HTR-8/SVneo (cell line): ENCODE measurements around the gene ANKRD52.
"Not testable (repeated sequence)": the region's sequence is repeated elsewhere in the genome, so short reads cannot be mapped to it uniquely, and the experiment has no call there.

Experiments
- DNase-seq: peaks from one replicate; pipeline ENCODE4 v3.0.0; 2011; ENCODE audit warnings: low spot score, mixed read lengths; ENCODE audit not compliant: insufficient read length
- FAIRE-seq: peaks from 2 replicates; lab custom pipeline; 2011; peaks lifted over from hg19 to GRCh38; lab: Jason Lieb, UNC

Gene ANKRD52

GRCh38 chr12:56258068-56258819, at the start of gene ANKRD52:
TSS of gene ANKRD52 (minus strand) at chr12:56258384. CDS start at chr12:56258269, 115 bp downstream.
- FAIRE-seq, result peak; percentile 9
- peak; percentile 82 for DNase-seq

GRCh38 chr12:56307221-56307965, 49.2 kb upstream of the ANKRD52 start:
- DNase-seq (no peak), FAIRE-seq (no peak)

GRCh38 chr12:56304872-56305590, 46.8 kb upstream of the ANKRD52 start:
- DNase-seq, result no peak
- FAIRE-seq, result no peak

GRCh38 chr12:56304276-56304675, 46.1 kb upstream of the ANKRD52 start:
- FAIRE-seq, result no peak
- DNase-seq, result no peak

GRCh38 chr12:56300644-56301464, 42.7 kb upstream of the ANKRD52 start:
- no peak for DNase-seq
- FAIRE-seq, result no peak

- FAIRE-seq, result no peak
- peak; percentile 96 for DNase-seq
Observed at GRCh38 chr12:56299853-56300643, 41.9 kb upstream of the ANKRD52 start, which contains the start of gene CS. TSS of gene CS (minus strand) at chr12:56300330. CDS start at chr12:56300201, 129 bp downstream.

GRCh38 chr12:56299308-56299852, 41.2 kb upstream of the ANKRD52 start:
- FAIRE-seq (no peak), DNase-seq (no peak)

- no peak for FAIRE-seq
- DNase-seq, result no peak
Observed at GRCh38 chr12:56298828-56299227, 40.6 kb upstream of the ANKRD52 start.

GRCh38 chr12:56297400-56297799, 39.2 kb upstream of the ANKRD52 start:
- DNase-seq (no peak), FAIRE-seq (no peak)

GRCh38 chr12:56296295-56296694, 38.1 kb upstream of the ANKRD52 start:
- no peak for DNase-seq
- no peak for FAIRE-seq

GRCh38 chr12:56293795-56294194, 35.6 kb upstream of the ANKRD52 start:
- DNase-seq (no peak), FAIRE-seq (no peak)

GRCh38 chr12:56288705-56289387, 30.7 kb upstream of the ANKRD52 start:
- no peak for DNase-seq

GRCh38 chr12:56286044-56286830, 28.1 kb upstream of the ANKRD52 start:
- FAIRE-seq (no peak), DNase-seq (no peak)

More at GRCh38 chr12:56288705-56289387, 30.7 kb upstream of the ANKRD52 start:
- FAIRE-seq, result no peak

- FAIRE-seq, DNase-seq: not testable (repeated sequence)
Observed at GRCh38 chr12:56284263-56284662, 26.1 kb upstream of the ANKRD52 start.

- FAIRE-seq (no peak), DNase-seq (no peak)
Observed at GRCh38 chr12:56282579-56282978, 24.4 kb upstream of the ANKRD52 start.

- no peak for DNase-seq
- no peak for FAIRE-seq
Observed at GRCh38 chr12:56282030-56282429, 23.8 kb upstream of the ANKRD52 start.

- DNase-seq (no peak), FAIRE-seq (no peak)
Observed at GRCh38 chr12:56280849-56281248, 22.7 kb upstream of the ANKRD52 start.
